IPS-NIHi7 (cell line): ENCODE measurements around the gene TOMM7.
"Not testable (repeated sequence)": the region's sequence is repeated elsewhere in the genome, so short reads cannot be mapped to it uniquely, and the experiment has no call there.

ENCODE experiments used
- DNase-seq: peaks from one replicate; pipeline ENCODE4 v3.0.0; 2012; ENCODE audit warnings: mixed read lengths; ENCODE audit errors: extremely low spot score

TOMM7 gene

DNA sequence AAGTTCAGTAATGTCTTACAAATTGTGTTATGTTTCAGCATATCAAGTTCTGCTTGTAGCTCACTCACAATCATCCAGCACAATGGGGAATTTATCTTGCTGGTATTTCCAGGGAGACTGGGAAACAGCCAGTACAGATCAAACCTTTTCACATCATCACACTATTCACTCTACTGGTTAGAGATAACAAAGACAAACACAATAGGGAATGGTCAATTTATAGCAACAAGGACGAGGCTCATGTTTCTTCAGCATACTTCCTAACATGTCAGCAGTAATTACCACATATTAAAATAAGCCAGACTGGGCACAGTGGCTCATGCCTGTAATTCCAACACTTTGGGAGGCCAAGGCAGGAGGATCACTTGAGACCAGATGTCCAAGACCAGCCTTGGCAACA lies 38.3 kb downstream of the TOMM7 start:
- no peak for DNase-seq

DNA sequence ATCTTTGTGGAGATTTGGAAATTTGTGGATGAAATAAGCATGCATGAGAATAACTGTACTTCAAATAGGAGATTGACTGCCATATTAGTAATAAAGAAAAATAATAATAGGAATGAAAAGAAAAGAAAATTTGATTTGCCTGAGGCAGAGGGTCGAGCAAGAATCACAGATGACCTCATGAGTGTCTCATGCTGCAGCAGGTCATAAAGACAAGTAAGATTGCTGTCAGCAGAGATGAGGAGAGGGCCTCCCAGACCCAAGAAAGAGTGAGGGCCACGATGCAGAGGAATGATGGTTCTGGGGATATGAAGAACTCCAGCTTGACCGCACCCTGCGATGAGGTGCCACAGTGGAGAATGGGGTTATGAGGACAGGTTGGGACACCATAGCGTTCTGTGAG lies 39.2 kb downstream of the TOMM7 start:
- no peak for DNase-seq

DNA sequence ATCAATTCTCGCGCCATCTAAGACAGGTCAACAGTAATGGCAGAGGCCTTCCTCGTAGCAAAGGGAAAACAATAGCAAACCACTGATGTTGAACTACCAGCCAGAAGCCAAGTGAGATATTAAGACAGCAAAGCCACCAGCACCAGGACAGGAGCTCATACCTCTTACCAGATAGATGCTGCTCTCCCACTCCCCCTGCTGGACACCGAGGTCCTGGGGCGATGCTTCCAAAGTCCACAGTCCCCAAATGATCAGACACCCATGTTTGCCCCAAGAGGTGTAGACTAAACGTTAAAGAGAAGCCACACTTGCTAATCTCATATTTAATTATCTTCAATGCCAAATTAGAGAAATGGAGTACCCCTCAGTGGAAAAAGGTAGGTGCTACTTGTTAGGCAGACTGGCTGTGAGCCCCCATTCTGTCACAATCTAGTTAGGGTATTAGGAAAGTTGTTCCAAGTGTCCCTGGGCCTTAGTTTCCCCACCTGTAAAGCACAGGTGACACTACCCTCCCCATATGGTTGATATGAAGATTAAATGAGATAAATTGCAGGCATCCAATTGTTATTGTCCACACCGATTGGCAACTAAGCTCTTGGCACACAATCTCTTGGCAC lies 39.9 kb downstream of the TOMM7 start:
- peak; percentile 87 for DNase-seq

DNA sequence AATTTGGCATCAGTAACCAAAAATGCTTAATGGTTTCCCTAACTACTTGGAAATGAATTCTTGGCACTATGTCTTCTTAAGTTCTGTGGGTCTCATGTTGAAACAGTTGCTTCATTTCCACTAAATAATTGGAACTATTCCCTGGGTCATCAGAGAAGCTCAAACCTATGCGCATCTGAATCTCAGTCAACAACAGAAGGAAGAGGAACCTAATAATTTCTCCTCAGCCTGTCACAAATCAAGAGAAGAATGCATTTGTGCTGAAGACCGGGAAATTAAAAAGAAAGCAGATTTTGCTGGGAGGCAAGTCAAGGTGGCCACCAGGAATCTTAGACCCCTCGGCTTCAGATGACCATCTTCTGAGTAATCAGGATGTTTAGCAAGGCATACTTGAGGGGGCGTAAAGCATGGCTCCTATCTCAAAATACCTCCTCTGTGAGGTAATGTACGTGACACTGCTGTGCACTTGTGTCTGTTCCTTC lies 41.4 kb downstream of the TOMM7 start:
- DNase-seq, result no peak

DNA sequence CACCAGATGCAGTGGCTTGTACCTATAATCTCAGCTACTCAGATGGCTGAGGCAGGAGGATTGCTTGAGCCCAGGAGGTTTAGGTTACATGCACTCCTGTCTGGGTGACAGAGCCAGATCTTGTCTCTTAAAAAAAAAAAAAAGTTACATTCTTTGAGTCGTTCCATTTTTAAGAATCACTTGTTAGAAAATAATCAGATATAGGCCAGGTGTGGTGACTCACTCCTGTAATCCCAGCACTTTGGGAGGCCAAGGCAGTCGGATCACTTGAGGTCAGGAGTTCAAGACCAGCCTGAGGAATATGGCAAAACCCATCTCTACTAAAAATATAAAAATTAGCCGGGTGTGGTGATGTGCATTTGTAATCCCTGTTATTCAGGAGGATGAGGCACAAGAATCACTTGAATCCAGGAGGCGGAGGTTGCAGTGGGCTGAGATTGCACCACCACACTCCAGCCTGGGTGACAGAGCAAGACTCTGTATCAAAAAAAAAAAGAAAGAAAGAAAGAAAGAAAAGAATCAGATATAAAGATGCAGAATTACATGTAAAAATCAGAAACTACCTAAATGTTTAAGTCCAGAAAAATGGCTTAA lies 42.8 kb downstream of the TOMM7 start:
- not testable (repeated sequence) for DNase-seq

DNA sequence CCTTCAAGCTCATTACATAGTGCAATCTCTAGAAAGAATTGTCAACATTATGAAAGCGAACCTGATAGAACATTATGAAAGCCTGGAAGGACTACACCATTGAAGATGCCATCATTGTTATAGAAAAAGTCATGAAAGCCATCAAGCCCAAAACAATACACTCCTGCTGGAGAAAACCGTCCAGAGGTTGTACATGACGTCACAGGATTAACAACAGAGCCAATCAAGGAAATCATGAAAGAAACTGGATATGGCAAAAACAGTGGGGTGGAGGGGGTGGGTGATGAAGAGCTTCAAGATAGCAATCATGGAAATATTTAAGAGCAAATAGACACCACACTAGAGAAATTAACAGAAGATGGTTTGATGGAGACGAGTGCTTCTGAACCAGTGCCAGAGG lies 45.7 kb downstream of the TOMM7 start:
- DNase-seq, result no peak

DNA sequence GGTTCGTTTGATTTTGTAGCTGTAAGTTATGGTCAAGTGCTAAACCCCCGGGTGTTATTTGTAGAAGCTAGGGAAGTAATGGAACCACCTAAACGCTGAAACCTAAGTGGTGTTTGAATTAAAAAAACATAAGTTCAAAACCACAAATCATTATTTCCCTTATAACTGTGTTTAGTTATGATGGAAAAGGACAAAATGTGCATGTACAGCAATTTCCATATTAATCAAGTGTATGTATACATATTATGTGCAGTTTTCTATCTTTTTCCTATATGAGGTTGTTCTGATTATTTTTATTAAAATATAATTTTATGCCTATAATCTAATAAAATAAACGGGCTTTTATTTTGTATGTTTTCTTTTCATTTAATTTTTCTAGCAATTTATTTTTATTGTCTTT lies 49.8 kb downstream of the TOMM7 start:
- DNase-seq, result no peak

DNA sequence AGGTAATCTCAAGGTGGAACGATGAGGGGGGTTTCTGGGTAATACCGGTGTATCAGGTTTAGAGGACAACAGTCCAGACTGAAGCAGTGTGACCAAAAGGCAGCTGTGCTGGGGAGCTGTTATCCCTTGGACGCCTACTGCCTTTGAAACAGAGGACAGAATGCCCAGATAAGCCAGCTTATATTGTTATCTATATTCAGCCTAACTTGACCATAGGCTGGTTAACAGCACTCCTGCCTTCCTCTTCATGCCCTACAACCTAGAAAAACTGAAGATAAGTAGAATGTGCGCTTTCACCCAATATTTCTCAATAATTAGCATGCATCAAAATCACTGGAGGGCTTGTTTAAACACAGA lies 50.8 kb downstream of the TOMM7 start:
- no peak for DNase-seq

DNA sequence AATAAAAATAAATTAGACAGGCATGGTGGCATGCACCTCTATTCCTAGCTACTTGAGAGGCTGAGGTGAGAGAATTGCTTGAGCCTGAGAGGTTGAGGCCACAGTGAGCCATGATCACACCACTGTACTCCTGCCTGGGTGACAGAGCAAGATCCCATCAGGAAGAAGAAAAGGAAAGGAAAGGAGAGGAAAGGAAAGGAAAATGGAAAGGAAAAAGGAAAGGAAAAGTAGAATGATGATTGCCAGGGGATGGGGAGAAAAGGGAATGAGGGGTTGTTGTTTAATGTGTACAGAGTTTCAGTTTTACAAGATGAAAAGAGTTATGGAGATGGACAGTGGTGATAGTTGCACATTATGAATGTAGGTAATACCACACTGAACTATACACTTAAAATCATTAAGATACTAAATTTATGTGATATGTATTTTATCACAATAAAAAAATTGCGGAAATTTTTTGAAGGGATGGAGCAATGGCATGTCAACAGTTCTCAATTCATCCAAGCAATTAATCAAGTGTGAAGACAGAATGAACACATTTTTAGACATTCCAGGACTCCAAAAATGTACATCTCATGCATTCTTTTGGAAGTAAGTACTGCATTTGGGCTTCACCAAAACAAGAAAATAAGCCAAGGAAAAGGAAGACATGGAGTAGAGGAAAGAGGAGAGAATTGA lies 51.3 kb downstream of the TOMM7 start:
- DNase-seq, result no peak

DNA sequence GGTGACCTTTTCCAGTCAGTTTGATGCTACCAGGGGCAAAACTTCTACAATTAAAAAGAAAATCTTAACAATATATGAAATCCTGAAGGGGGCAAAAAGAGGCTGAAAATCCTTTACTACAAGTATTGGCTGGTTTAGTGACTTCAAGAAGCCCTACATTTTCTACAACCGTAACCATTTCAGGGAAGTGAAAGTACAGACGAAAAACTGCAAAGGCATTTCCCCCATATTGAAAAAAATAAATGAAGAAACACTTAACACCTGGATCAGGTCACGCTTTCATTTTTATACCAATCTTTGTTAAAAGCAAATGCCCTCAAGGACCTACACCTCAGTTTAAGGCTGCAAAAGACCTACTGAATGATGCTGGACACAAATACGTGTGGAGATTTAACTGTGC lies 57.0 kb downstream of the TOMM7 start:
- DNase-seq, result no peak
